Inflammatory macrophage treated with lipopolysaccharide for 4 hours (primary cell): ENCODE measurements around the gene CNTRL.

Experiments used
- DNase-seq: peaks from one replicate; pipeline ENCODE4 v3.0.0-alpha.2; 2020

The CNTRL gene

DNA sequence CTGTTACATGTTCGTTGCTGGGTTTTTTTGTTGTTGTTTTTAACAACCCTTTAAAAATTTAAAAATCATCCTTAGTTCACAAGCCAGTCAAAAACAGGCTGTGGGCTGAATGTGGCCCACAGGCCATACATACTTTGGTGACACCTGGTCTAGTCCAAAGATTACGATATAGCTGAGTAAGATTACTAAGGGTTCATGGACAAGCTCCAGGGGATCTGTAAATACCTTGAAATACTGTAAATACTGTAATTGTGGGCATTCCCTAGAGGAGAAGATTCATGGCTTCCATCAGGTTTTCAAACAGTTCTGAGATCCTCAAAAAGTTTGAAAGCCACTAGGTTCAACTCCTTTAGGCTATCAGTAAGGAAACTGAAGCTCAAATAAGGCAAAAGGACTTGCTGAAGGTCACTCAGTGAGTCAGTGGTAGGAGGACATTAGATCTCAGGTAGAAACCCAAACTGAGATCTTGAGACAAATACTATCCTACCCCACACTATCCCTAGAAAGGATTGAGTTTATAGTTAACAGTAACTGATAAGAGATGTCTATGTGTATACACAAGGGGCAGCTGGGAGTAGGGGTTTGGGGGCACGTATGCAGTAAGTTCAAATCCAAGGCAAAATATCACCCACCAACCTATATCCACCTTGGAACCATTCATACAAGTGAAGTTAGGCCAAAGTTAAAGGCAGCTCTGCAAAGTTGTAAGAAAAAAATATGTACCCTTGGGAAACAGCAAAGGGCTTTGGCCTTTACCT, 109.1 kb downstream of the CNTRL start:
- no peak for DNase-seq

- no peak for DNase-seq
Observed at GRCh38 chr9:121184463-121184862, 109.7 kb downstream of the CNTRL start.

- DNase-seq, result no peak
Observed at GRCh38 chr9:121185178-121185745, 110.5 kb downstream of the CNTRL start.

DNA sequence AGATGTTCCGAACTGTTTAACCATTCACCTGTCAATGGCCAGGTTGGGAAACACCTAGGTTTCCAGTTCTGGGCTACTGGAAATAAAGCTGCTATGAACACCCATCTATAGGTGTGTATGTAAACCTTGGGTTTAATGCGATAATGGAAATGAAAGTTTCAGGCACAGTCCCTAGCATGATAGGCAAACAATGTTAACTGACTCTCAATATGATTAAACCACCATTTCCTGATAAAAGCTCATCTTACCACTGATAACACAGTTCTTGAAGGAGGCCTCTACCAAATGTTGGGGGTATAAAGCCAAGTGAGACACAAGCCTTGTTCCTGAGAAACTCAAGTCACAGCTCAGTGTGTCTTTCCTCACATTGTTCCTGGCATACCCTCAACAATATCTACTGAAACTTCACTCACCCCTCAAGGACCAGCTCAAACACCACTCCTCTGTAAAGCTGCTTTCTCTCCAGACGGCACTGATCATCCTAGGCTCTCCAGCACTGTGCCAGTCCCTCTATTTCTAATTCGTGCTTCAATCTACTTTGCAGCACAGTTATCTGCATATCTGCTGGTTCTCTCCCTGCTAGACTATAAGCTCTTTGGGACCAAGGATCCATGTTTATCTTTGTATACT, 111.1 kb downstream of the CNTRL start:
- no peak for DNase-seq

DNA sequence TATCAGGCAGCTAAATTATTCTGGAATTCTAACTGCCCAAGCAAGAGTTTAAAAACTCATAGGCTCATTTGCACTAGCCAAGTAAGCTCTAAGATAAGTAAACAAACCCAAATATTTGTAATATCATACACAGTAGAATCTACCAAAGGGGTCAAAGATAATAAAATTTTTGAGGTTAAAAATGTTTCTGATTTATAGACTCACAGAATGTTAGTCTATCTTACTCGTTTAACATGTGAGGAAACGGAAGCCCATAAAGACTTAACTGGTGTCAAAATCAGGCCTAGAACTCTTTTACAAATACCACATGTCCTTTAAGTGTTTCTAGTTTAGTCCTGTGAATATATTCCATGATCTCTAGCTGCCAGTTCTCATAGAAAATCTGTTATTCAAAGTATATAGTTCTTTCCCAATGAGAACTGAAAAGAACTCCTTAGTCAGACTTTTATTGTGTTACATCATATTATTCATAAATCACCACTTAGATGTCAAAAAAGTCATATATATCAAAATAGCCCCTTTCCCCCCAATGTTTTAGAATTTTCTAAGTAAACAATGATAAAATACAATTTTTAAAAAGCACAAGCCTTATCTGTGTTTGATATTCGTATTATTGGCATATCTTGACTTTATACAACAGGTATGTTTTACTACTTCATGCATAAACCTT, 113.0 kb downstream of the CNTRL start:
- DNase-seq, result no peak

DNA sequence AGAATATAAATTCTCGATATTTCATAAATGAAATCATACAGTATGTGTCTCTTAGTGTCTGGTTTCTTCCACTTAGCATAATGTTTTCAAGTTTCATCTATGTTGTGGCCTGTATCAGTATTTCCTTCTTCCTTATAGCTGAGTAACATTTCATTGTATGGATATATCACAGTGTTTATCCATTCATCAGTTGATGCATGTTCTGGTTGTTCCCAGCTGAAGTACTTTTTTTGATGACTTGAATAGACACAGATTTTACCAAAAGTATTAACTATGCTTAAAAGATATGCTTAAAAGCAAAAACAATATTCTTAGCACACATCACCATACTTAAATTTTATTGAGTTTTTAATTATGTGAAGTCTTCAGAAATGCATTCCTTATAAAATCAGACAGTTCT, 114.3 kb downstream of the CNTRL start:
- no peak for DNase-seq

DNA sequence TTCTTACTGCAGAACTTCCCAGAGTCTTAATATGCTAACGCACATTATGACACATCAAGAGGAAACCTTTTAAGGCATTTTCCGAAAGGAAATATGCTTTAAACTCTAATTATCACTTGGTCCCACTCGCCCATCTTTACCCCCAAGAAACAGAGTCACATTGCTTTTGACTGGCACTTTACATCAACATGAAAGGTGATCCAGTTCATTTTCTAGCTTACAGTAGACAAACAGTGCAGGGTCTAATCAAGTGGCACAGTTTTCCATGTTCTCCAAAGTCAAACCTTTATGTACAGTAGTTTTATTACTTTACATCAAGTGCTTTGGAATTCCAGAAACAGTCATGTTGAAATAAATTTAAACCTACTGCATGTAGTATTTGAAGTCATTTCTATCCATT, 114.9 kb downstream of the CNTRL start:
- DNase-seq, result no peak

DNA sequence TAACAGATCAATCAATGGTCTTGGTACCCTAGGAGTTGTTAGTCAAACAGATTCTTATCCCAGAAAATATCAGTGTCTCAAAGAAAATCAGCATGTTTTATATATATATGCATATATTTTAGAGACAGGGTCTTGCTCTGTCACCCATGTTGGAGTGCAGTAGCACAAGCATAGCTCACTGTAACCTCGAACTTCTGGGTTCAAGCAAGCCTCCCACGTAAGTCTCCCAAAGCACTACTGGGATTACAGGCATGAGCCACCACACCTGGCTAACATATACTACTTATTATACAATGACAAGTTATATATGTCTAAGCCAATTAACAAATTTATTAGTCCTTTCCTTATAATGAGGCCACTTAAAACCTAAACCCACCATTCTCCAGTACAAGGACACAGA, 116.5 kb downstream of the CNTRL start:
- DNase-seq, result no peak

- DNase-seq, result no peak
Observed at GRCh38 chr9:121192518-121192917, 117.8 kb downstream of the CNTRL start.

GRCh38 chr9:121192959-121193640, 118.3 kb downstream of the CNTRL start:
- no peak for DNase-seq

DNA sequence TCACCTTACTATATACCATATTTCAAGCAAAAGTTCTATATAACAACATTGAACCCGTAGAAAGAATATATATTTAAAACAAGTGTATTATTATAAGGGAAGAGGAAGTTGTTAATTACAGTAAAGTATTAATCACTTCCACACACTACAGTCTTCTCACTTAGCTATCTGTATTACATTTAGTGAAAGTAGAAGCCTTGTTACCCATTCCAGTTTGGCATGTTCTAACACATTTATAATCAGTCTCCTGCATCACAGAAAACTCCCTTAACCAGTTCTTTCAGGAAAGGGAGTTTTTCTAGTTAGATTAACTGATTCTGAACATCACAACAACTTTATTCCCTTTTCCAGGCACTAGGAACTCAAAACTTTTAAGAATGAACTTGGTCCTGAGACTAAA, 120.0 kb downstream of the CNTRL start:
- no peak for DNase-seq

DNA sequence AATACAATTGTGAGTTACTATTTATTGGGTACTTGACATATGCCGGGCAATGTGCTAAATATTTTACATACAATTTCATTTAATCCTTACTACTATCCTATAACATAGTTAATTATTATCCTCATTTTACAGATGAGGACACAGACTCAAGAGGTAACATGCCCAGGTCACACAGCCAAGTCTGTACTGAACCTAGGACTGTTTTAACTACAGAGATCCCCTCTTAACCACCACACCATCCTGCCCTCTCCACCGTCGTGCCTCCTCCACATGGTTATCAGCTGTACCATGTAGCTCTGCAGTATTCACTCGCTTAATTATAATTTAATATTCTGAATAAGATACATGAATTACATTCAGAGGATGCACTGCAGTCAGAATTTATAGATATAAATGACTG, 121.6 kb downstream of the CNTRL start:
- DNase-seq, result no peak

DNA sequence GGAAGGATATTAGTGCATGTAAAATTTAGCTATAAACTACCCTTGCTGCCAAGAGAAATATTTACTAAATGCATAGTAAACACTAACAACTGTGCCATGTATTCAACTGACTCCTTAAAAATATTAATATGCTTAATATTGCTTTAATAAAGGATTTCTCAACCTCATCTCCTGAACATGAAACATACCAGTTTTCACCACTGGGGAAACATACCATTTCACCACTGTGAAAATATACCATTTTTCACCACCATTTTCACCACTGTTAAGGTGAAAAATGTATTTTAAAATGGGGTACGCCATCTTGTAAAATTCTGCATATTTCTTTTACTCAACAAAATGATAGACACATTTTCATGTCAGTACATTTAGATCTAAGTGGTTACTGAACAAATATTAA, 122.4 kb downstream of the CNTRL start:
- DNase-seq, result no peak

- DNase-seq, result no peak
Observed at GRCh38 chr9:121198512-121199042, 123.8 kb downstream of the CNTRL start.

DNA sequence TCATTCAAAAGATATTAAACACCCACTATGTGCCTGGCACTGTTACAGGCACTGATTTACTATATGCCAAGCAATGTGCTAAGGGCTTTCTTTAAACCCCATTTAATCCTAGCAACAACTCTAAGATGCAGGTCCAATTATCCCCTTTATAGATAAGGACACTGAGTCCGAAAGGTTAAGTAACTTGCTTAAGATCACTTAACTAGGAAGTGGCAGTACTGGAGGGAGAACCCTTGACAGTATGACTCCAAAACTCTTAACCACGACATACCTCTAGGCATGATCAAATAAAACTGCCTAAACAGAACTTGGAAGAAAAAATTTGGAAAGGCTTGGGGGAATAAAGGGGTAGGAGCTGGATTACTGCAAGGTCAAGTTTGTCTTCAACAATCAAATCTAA, 125.2 kb downstream of the CNTRL start:
- no peak for DNase-seq

GRCh38 chr9:121200356-121200755, 125.6 kb downstream of the CNTRL start:
- DNase-seq, result no peak

DNA sequence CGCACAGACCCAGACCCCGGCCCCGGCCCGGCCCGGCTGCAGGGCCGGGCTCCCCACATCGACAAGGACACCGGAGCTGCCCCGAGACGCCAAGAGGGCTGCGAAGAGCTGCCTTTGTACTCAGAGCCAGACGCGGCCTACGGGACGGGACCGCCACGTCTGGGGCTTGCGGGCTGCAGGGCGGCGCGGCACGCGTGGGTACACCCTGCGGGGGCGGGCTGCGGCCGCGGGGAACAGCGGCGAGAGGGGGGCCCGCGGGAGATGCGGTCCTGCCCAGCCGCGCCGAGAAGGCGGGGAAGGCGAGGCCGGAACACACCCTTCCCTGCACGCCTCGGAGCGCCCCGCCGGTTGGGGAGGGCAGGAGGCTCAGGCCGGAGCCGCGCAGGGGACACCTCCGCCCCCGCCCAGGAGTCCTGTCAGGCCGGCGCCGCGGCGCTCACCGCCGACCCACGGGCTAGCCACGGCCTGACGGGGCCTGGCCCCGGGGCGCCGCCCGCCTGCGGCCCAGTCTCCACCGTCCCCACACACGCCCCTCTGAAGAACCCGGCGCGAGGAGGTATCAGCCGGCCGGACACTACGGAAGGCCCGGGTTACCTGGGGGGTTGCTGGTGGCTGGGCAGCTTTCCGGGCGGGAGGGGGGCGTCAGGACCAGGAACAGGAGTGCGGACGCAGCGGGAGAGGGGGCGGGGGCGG, 126.4 kb downstream of the CNTRL start:
- DNase-seq, result peak; percentile 35

- DNase-seq, result peak; percentile 99
Observed at GRCh38 chr9:121201738-121202533, 127.2 kb downstream of the CNTRL start, which contains the start of gene RAB14. RAB14 (minus strand) TSS chr9:121201869; CDS start chr9:121193412, 8,457 bp downstream.

DNA sequence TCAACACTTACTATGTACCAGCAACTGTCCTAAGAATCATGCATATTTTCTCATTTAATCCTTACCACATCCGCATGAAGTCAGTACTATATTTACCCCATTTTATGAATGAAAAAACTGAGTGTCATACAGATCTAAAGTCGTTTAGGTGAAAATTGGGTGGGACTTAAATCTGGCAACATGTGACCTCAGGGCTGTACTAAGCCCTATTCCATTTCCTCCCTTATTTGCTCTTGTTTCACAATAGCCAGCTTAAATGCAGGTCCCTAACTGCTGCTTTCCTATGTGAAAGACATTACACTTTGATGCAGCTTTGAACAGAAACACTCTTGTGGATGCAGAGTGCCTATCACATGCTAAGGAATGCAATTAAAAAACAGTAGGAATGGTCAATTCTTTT, 129.4 kb downstream of the CNTRL start:
- DNase-seq, result no peak

GRCh38 chr9:121204611-121205010, 129.9 kb downstream of the CNTRL start:
- DNase-seq, result no peak
